ENCODE measurements around the gene DDO. TPM values are rescaled to one million over a fixed set of nuclear protein-coding genes. Genes with fewer than 3 reads are reported as not detected.

The DDO gene
- total and polyA plus RNA-seq, 9 of the 15 experiments (the other 6 are each of a cell fraction or from before 2014, with no cell fraction given): not detected

- Histone ChIP-seq H3K9me3 (replicated peaks; ENCODE audit: control insufficient read depth, insufficient read depth, low read depth, low read length) (no peaks in the 10 kb centered on the region), H3K27ac (ENCODE audit: extremely low read depth, low read depth, low read length) (no peak overlapping the region), H2AFZ (ENCODE audit: low read depth, low read length) (no peak overlapping the region), H3K4me3 (no peak overlapping the region), H3K9me1 (ENCODE audit: control insufficient read depth, insufficient read depth, low read length) (no peaks in the 10 kb centered on the region), H4K20me1 (replicated peaks; ENCODE audit: control insufficient read depth, insufficient read depth, low read length) (no peaks in the 10 kb centered on the region; the same call in 1 of the 2 replicates), H3K4me2 (ENCODE audit: insufficient read depth, low read length) (no peak overlapping the region), H3K4me1 (replicated peaks in 1 of 2; ENCODE audit: control insufficient read depth in 2 of 2, insufficient read depth in 2 of 2, low read length in 2 of 2) (no peaks in the 10 kb centered on the region), H3K79me2 (ENCODE audit: control insufficient read depth, insufficient read depth, low read length) (no peaks in the 10 kb centered on the region), H3K27me3 (ENCODE audit: control insufficient read depth in 2 of 2, insufficient read depth in 2 of 2, low read length in 2 of 2) (peaks cover 0 to 5% of the 10 kb centered on the region in 2 experiments; a peak in 1 of 5 replicates), H3K36me3 (ENCODE audit: control insufficient read depth, insufficient read depth, low read length) (no peaks in the 10 kb centered on the region), H3K9ac (ENCODE audit: insufficient read depth in 1 of 2, low read depth in 2 of 2, low read length in 2 of 2) (no peak overlapping the region)
- DNase-seq (ENCODE audit: extremely low read depth in 1 of 4, low spot score in 3 of 4) (no peak), ATAC-seq (no peak), FAIRE-seq (no peak)
- TF ChIP-seq HDAC2 (IDR thresholded peaks at IDR 0.05): no peak
- TF ChIP-seq NKRF (IDR thresholded peaks at IDR 0.05; ENCODE audit: borderline replicate concordance): no peak
- TF ChIP-seq CBFA2T3 (IDR thresholded peaks at IDR 0.05): no peak
- no peak for TF ChIP-seq CAMTA2 (CRISPR knock-in tag; conservative IDR thresholded peaks at IDR 0.05)
- TF ChIP-seq, protein P1, sequence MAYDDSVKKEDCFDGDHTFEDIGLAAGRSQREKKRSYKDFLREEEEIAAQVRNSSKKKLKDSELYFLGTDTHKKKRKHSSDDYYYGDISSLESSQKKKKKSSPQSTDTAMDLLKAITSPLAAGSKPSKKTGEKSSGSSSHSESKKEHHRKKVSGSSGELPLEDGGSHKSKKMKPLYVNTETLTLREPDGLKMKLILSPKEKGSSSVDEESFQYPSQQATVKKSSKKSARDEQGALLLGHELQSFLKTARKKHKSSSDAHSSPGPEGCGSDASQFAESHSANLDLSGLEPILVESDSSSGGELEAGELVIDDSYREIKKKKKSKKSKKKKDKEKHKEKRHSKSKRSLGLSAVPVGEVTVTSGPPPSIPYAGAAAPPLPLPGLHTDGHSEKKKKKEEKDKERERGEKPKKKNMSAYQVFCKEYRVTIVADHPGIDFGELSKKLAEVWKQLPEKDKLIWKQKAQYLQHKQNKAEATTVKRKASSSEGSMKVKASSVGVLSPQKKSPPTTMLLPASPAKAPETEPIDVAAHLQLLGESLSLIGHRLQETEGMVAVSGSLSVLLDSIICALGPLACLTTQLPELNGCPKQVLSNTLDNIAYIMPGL (CRISPR knock-in tag; IDR thresholded peaks at IDR 0.05): no peak
- no peak for TF ChIP-seq TSC22D4 (tag; IDR thresholded peaks at IDR 0.05)
- no peak for TF ChIP-seq LARP7 (IDR thresholded peaks at IDR 0.05)
- TF ChIP-seq FOXA1 (IDR thresholded peaks at IDR 0.05; ENCODE audit: borderline replicate concordance): no peak
- TF ChIP-seq SMAD2 (IDR thresholded peaks at IDR 0.05; ENCODE audit: low read depth, low read length): no peak
- no peak for TF ChIP-seq ZNF3 (CRISPR knock-in tag; IDR thresholded peaks at IDR 0.05)
- TF ChIP-seq SIX5 (IDR thresholded peaks at IDR 0.05; ENCODE audit: borderline replicate concordance in 1 of 2, insufficient read depth in 1 of 2, low read depth in 1 of 2, low read length in 2 of 2): no peak
- TF ChIP-seq ZKSCAN8 (CRISPR knock-in tag; IDR thresholded peaks at IDR 0.05): no peak
- no peak for TF ChIP-seq CHCHD3 (CRISPR knock-in tag; IDR thresholded peaks at IDR 0.05)
- intact Hi-C loops (cut with micrococcal nuclease): no loop called here
- no TSS peak for BruUV-seq (replicated peaks)
- POLR2A ChIA-PET: no interaction called here
- in situ Hi-C loops (cut with MboI): no loop called here
- CTCF ChIA-PET (ENCODE audit: low intra/inter-chr PET ratio): no interaction called here
- WGBS (ENCODE audit: insufficient coverage, low coverage, missing lambda C conversion rate): 0% methylated on average over 5 of the region's 5 CpGs
These were observed 50.8 kb downstream of the DDO start for GRCh38 chr6:110364364-110365105.
